Midbrain (tissue), 1 donor: ENCODE results near the gene LONRF2.

Experiments used
- DNase-seq: peaks from one replicate; lab custom pipeline; 2025; lab: John Stamatoyannopoulos, UW

LONRF2 gene

DNA sequence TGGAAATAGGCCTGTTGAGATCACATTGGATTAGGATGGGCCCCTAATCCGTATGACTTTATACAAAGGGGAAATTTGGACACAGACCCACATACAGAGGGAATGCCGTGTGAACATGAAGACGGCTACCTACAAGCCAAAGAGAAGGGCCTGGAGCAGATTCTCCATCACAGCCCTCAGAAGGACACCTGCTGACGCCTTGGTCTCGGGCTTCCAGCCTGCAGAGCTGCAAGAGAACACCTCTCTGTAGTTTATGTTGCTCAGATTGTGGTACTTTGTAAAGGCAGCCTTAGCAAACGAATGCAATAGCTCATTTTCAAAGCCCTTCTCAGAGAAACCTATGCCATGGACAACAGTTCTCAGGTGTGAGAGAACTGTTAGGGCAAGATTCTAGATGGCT is 86.1 kb downstream of the LONRF2 start:
- no peak for DNase-seq

DNA sequence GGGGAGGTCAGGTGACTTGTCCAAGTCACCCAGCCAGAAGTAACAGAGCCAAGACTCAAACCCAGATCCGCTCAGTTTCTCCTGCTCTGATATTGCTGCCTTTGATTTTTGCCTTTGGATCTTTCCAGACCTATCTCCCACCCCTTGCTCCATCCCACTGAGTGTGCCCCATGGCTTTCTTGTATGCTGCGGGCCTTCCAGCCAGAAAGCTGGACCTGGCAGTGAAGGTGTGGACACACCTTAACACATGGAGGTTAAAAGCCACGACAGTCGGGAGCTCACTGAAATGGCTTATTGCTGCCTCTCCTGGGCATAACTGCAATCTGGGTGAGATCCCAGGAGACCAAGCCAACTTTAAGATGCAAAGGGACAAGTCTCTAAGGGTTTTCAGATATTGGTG is 86.7 kb downstream of the LONRF2 start:
- DNase-seq: no peak

DNA sequence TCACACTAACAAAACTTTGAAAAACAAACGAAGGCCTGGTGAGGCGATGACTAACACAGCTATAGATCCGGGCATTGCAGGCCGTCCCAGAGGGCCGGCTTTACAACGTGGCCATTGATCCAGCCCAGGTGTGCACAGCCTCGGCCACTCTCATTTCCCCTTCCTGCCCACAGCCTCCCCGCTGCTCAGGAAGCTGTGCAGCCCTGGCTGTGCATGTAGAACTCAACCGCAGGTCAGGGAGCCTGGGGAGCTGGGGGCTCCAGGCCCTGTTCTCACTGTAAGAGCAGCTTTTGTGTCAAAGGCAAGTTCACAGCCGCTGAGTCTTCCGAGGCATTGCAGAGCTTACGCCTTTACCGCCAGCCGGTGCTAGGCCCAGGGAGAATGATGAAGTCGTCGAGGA is 87.2 kb downstream of the LONRF2 start:
- DNase-seq: no peak

- no peak for DNase-seq
These were observed 88.2 kb downstream of the LONRF2 start for GRCh38 chr2:100234141-100234540.

GRCh38 chr2:100233061-100233460 is 89.2 kb downstream of the LONRF2 start:
- no peak for DNase-seq

DNA sequence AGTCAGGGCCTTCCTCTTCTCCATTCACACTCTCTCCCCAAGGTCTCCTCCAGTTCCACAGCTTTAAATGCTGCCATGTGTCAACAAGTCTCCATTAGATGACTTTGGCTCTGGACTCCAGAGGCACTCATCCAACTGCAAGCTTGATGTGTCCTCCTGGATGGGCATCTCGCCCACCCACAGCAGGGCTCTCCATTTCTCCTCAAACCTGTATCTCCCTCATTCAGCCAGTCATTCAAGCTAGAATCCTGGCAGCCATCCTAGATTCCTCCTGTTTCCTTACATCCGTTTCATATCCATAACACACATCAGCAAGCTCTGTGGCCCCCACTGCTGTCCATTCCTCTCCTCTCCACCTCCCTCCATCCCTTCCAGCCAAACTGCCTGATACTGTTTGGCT is 91.5 kb downstream of the LONRF2 start:
- no peak for DNase-seq

GRCh38 chr2:100228967-100229366 is 93.3 kb downstream of the LONRF2 start:
- DNase-seq: no peak

DNA sequence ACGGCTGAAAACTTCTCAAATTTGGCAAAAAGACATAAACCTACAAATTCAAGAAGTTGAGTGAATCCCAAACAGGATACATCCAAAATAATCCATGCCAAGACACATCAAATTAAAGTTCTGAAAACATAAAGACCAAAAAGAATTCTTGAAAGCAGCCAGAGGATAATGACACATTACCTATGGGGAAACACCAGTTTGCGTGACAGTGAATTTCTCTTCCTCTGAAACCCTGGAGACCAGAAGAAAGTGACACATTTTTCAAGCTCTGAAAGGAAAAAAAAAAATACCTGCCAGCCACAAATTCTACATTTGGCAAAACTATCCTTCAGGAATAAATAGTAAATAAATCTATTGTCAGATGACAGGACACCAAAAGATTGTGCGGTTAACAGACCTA is 93.9 kb downstream of the LONRF2 start:
- DNase-seq: no peak

DNA sequence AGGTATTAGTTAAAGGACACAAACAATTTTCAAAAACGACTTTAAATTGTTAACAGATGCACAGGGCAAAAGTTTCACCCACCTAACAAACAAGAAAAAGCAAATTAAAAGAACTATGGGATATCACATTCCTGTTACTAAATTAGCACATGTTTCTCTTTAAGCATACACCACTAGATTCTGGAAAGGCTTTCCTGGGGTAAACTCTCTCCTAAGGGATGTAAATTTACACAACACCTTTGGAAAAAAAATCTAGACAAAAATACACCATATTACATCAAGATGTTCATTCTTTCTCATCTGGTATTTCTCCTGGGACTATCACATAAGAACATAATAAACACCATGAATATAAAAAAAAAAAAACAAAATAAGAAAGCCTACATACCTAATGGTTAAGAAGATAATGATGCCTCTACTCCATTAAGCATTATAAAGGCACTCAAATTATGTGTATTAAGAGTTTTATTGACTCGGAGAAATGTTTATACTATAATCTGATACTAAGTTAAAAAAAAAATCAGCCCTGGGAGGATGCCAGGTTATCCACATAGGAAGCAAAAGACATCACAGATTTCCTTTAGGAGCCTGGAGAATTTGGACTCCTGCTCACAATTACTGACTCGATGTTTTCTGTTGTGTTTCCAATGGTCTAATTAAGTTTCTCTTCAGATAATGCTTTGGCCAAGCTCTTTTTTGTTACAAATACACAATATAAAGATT is 97.2 kb downstream of the LONRF2 start:
- no peak for DNase-seq

GRCh38 chr2:100223502-100223901 is 98.8 kb downstream of the LONRF2 start:
- DNase-seq: no peak
